Activated CD4-positive, alpha-beta T cell treated with anti-CD3 and anti-CD28 coated beads, Interleukin-2, amount 50 U/mL, for 24 hours (primary cell): ENCODE results near the gene THEMIS2.
"Not testable (repeated sequence)": the region's sequence is repeated elsewhere in the genome, so short reads cannot be mapped to it uniquely, and the experiment has no call there.

Source experiments
- DNase-seq, 2 donors: peaks; one replicate each; pipeline ENCODE4 v3.0.0-alpha.2; 2020; ENCODE audit warnings: low read depth in 1 of 2, low spot score in 1 of 2

THEMIS2 gene

GRCh38 chr1:27872059-27872801 lies at the start of gene THEMIS2:
Gene THEMIS2, plus strand, starts transcription at chr1:27872544. Its CDS starts 28 bp downstream, at chr1:27872572.
- DNase-seq, result peak; percentile 60 to 66

GRCh38 chr1:27823784-27824183 lies 48.6 kb upstream of the THEMIS2 start:
- no peak for DNase-seq

GRCh38 chr1:27824411-27824810 lies 47.9 kb upstream of the THEMIS2 start:
- no peak for DNase-seq

- not testable (repeated sequence) for DNase-seq
These were observed 42.9 kb upstream of the THEMIS2 start for GRCh38 chr1:27829339-27829960.

GRCh38 chr1:27830621-27831440 lies 41.5 kb upstream of the THEMIS2 start, which contains the start of gene PPP1R8:
Gene PPP1R8, plus strand, starts transcription at chr1:27830782. Its CDS starts 54 bp downstream, at chr1:27830836.
- peak; percentile 74 to 87 for DNase-seq

GRCh38 chr1:27831568-27832410 lies 40.6 kb upstream of the THEMIS2 start:
- no peak for DNase-seq

- no peak for DNase-seq
These were observed 39.6 kb upstream of the THEMIS2 start for GRCh38 chr1:27832762-27833161.

- DNase-seq, result no peak
These were observed 38.9 kb upstream of the THEMIS2 start for GRCh38 chr1:27833470-27833869.

- no peak for DNase-seq
These were observed 37.3 kb upstream of the THEMIS2 start for GRCh38 chr1:27835046-27835445.

- DNase-seq, result no peak
These were observed 36.8 kb upstream of the THEMIS2 start for GRCh38 chr1:27835501-27835900.

GRCh38 chr1:27849951-27850350 lies 22.4 kb upstream of the THEMIS2 start:
- no peak for DNase-seq

GRCh38 chr1:27855085-27855484 lies 17.3 kb upstream of the THEMIS2 start:
- DNase-seq, result no peak

GRCh38 chr1:27856561-27857343 lies 15.6 kb upstream of the THEMIS2 start:
- DNase-seq, result no peak

GRCh38 chr1:27857552-27857951 lies 14.8 kb upstream of the THEMIS2 start:
- DNase-seq, result not testable (repeated sequence)

- peak; percentile 76 to 79 for DNase-seq
These were observed 14.0 kb upstream of the THEMIS2 start for GRCh38 chr1:27858072-27858948.

GRCh38 chr1:27858949-27859576 lies 13.3 kb upstream of the THEMIS2 start:
- DNase-seq, result no peak

- no peak for DNase-seq
These were observed 10.9 kb upstream of the THEMIS2 start for GRCh38 chr1:27861436-27861835.

- DNase-seq, result no peak
These were observed 10.3 kb upstream of the THEMIS2 start for GRCh38 chr1:27862004-27862403.
